IMR-90 (cell line): Measurements from ENCODE around the gene PLAAT3. TPM values are rescaled to one million over a fixed set of nuclear protein-coding genes. Genes with fewer than 3 reads are reported as not detected.

Experiments used
- ATAC-seq: fragments of 200-7000 bp; cut with Tn5 transposase; 2 replicates; pipeline ENCODE4 v1.9.1; 2020; ENCODE audit warnings: low read depth, mild to moderate bottlenecking, moderate library complexity
- BruUV-seq: library from RNA; stranded (reverse); fragments of 400-500 nt; replicated peaks from 2 replicates; lab custom pipeline; 2021; lab: Mats Ljungman, UMichigan
- CTCF ChIA-PET: fragments of 300-600 bp; formaldehyde crosslinking; extraction: SDS; loops from one replicate; lab custom pipeline; 2021; ENCODE audit warnings: antibody characterized with exemption; lab: Yijun Ruan, JAX
- POLR2A ChIA-PET: fragments of 300-600 bp; sonication (Branson Sonifier 250); formaldehyde crosslinking; loops from one replicate; lab custom pipeline; 2022; ENCODE audit warnings: antibody characterized with exemption; ENCODE audit not compliant: unreplicated experiment; lab: Charles Lee
- DNase-seq: peaks from one replicate; pipeline ENCODE4 v3.0.0; 2013
- H2AFZ ChIP-seq: replicated peaks from 2 replicates; pipeline ENCODE3; 2013; ENCODE audit warnings: low read length, mild to moderate bottlenecking; ENCODE audit not compliant: poor library complexity
- H2AK5ac ChIP-seq: 2 replicates; pipeline ENCODE4 v1.6.1; 2013; ENCODE audit warnings: low read depth, low read length, inconsistent platforms
- H2AK9ac ChIP-seq: replicated peaks from 2 replicates; pipeline ENCODE3; 2013; ENCODE audit warnings: mild to moderate bottlenecking, low read depth, low read length, moderate library complexity; ENCODE audit not compliant: poor library complexity
- H2BK120ac ChIP-seq: 2 replicates; pipeline ENCODE4 v1.6.1; 2013; ENCODE audit warnings: low read depth, low read length, inconsistent platforms
- H2BK15ac ChIP-seq: 3 replicates; pipeline ENCODE4 v1.6.1; 2013; ENCODE audit warnings: low read depth, low read length, inconsistent platforms
- H2BK20ac ChIP-seq: 2 replicates; pipeline ENCODE4 v1.6.1; 2013; ENCODE audit warnings: low read depth, mild to moderate bottlenecking, inconsistent platforms, low read length, moderate library complexity
- H2BK5ac ChIP-seq: 2 replicates; pipeline ENCODE4 v1.6.1; 2013; ENCODE audit warnings: mild to moderate bottlenecking, low read depth, low read length, inconsistent platforms; ENCODE audit not compliant: poor library complexity, severe bottlenecking
- H3K14ac ChIP-seq: replicated peaks from 2 replicates; pipeline ENCODE4 v1.6.1; 2013; ENCODE audit warnings: low read depth, low read length, inconsistent platforms
- H3K18ac ChIP-seq: 2 replicates; pipeline ENCODE4 v1.6.1; 2013; ENCODE audit warnings: low read depth, low read length, control low read depth
- H3K23ac ChIP-seq: 2 replicates; pipeline ENCODE4 v1.6.1; 2013; ENCODE audit warnings: low read depth, low read length, inconsistent platforms
- H3K27ac ChIP-seq: 2 replicates; pipeline ENCODE4 v1.5.1; 2013; ENCODE audit warnings: mild to moderate bottlenecking, control low read depth, low read length; ENCODE audit not compliant: insufficient read depth
- H3K27me3 ChIP-seq: 2 replicates; pipeline ENCODE4 v1.6.1; 2013; ENCODE audit warnings: low read length; ENCODE audit not compliant: control insufficient read depth, insufficient read depth
- H3K36me3 ChIP-seq: 2 replicates; pipeline ENCODE4 v1.6.1; 2013; ENCODE audit warnings: low read length, mixed read lengths; ENCODE audit not compliant: control insufficient read depth, insufficient read depth
- H3K4ac ChIP-seq: 2 replicates; pipeline ENCODE4 v1.6.1; 2013; ENCODE audit warnings: low read depth, low read length, inconsistent platforms
- H3K4me1 ChIP-seq: 2 replicates; pipeline ENCODE4 v1.6.1; 2013; ENCODE audit warnings: low read length, mixed read lengths; ENCODE audit not compliant: control insufficient read depth, insufficient read depth
- H3K4me2 ChIP-seq: 2 replicates; pipeline ENCODE4 v1.6.1; 2013; ENCODE audit warnings: low read depth, mild to moderate bottlenecking, control low read depth, low read length, moderate library complexity
- H3K4me3 ChIP-seq: 2 replicates; pipeline ENCODE4 v1.5.1; 2013; ENCODE audit warnings: low read depth, mild to moderate bottlenecking, control low read depth, low read length, moderate library complexity; ENCODE audit not compliant: insufficient read depth
- H3K56ac ChIP-seq: 2 replicates; pipeline ENCODE4 v1.6.1; 2013; ENCODE audit warnings: low read length, inconsistent platforms; ENCODE audit not compliant: insufficient read depth; ENCODE audit errors: extremely low read depth
- H3K79me1 ChIP-seq, 2 experiments: 2 replicates each; pipeline ENCODE4 v1.6.1; 2013; ENCODE audit warnings: low read length in 2 of 2, inconsistent platforms in 1 of 2, low read depth in 1 of 2
- H3K9ac ChIP-seq: 2 replicates; pipeline ENCODE4 v1.6.1; 2013; ENCODE audit warnings: low read depth, low read length, control low read depth
- H3K9me1 ChIP-seq: 2 replicates; pipeline ENCODE4 v1.6.1; 2013; ENCODE audit warnings: low read length, inconsistent platforms; ENCODE audit not compliant: insufficient read depth
- H3K9me3 ChIP-seq: 2 replicates; pipeline ENCODE4 v1.6.1; 2013; ENCODE audit warnings: low read length; ENCODE audit not compliant: control insufficient read depth, insufficient read depth
- H4K20me1 ChIP-seq: 2 replicates; pipeline ENCODE4 v1.6.1; 2013; ENCODE audit warnings: low read length, inconsistent platforms; ENCODE audit not compliant: insufficient read depth
- H4K5ac ChIP-seq: 2 replicates; pipeline ENCODE4 v1.6.1; 2013; ENCODE audit warnings: mild to moderate bottlenecking, low read depth, low read length, control low read depth
- H4K8ac ChIP-seq, 2 experiments: 2 replicates each; pipeline ENCODE4 v1.6.1; 2013; ENCODE audit warnings: low read depth in 2 of 2, low read length in 2 of 2, control low read depth in 1 of 2, inconsistent platforms in 1 of 2
- H4K91ac ChIP-seq: 2 replicates; pipeline ENCODE4 v1.6.1; 2013; ENCODE audit warnings: low read depth, low read length, inconsistent platforms; ENCODE audit not compliant: insufficient read depth
- FOS ChIP-seq: fragments of 150-350 bp; IDR thresholded peaks from 2 replicates; pipeline ENCODE4 v1.6.1; 2016; ENCODE audit warnings: low read depth, low read length
- MAZ ChIP-seq: IDR thresholded peaks from 2 replicates; pipeline ENCODE4 v1.6.1; 2012; ENCODE audit warnings: low read depth, mild to moderate bottlenecking, low read length, improper control_type of control experiment, moderate library complexity, borderline replicate concordance
- RAD21 ChIP-seq: IDR thresholded peaks from 2 replicates; pipeline ENCODE4 v1.6.1; 2012; ENCODE audit warnings: low read length, improper control_type of control experiment
- RFX5 ChIP-seq: IDR thresholded peaks from 2 replicates; pipeline ENCODE4 v1.8.0; 2012; ENCODE audit warnings: low read depth, mild to moderate bottlenecking, low read length, moderate library complexity
- dilution Hi-C: fragments of 300-500 bp; cut with HindIII; formaldehyde crosslinking; loops from one replicate; pipeline ENCODE4 v1.14.3; 2018; ENCODE audit warnings: low sequenced_read_pairs; ENCODE audit not compliant: unreplicated experiment
- in situ Hi-C: fragments of 300-500 bp; cut with MboI; formaldehyde crosslinking; loops from 3 replicates; pipeline ENCODE4 v1.14.3; 2019; ENCODE audit warnings: low sequenced_read_pairs, inconsistent platforms, mixed read lengths
- intact Hi-C: fragments of 100-400 bp; cut with micrococcal nuclease; formaldehyde crosslinking; loops from 2 replicates; pipeline ENCODE4 v1.10.0; 2022
- polyA plus RNA-seq, 3 experiments: library from polyadenylated mRNA; depleted of rRNA; stranded (reverse); fragments of >200 nt; gene quantifications; 2 replicates each; pipeline ENCODE4 v1.2.3, GENCODE V29; 2012; ENCODE audit warnings: low replicate concordance in 1 of 3
- total RNA-seq: library from RNA; depleted of rRNA; stranded (reverse); fragments of >200 nt; gene quantifications from 2 replicates; pipeline ENCODE4 v1.2.3, GENCODE V29; 2012

The PLAAT3 gene
- total and polyA plus RNA-seq, 2 of the 4 experiments (the other 2 are of a cell fraction): 3.2 to 3.9 TPM

GRCh38 chr11:63641727-63642126 lies 27.5 kb upstream of the PLAAT3 start:
- POLR2A ChIA-PET: no interaction called here
- Histone ChIP-seq H3K14ac (no peak overlapping the region), H2AFZ (no peak overlapping the region), H2BK20ac (no peak overlapping the region), H4K91ac (no peak overlapping the region), H3K9ac (no peak overlapping the region), H2AK5ac (no peak overlapping the region), H3K27ac (no peak overlapping the region), H3K9me1 (no peaks in the 10 kb centered on the region), H4K8ac (no peak overlapping the region), H2AK9ac (no peak overlapping the region), H3K4ac (no peak overlapping the region), H3K23ac (no peak overlapping the region), H2BK120ac (no peak overlapping the region), H3K18ac (no peak overlapping the region), H4K20me1 (no peaks in the 10 kb centered on the region; the same call in 1 of the 2 replicates), H4K5ac (no peak overlapping the region), H2BK5ac (no peak overlapping the region), H3K4me3 (no peak overlapping the region), H3K56ac (no peak overlapping the region), H3K4me2 (no peak overlapping the region; the same call in 1 of the 2 replicates), H3K9me3 (no peaks in the 10 kb centered on the region), H2BK15ac (no peak overlapping the region), H3K4me1 (no peaks in the 10 kb centered on the region), H3K79me1 (peaks cover 2 to 12% of the 10 kb centered on the region in 2 experiments; a peak in 3 of 4 replicates), H3K27me3 (no peaks in the 10 kb centered on the region), H3K36me3 (peaks cover 24% of the 10 kb centered on the region)
- DNase-seq: peak; percentile 10
- BruUV-seq: no TSS peak
- ATAC-seq: peak; percentile 51
- TF ChIP-seq RAD21 (0 out of 2 replicates have a peak, but pooled peaks have one; percentile 9), MAZ (no peak), RFX5 (no peak), FOS (no peak)
- CTCF ChIA-PET: interaction anchor here (0.8 kb wide), 1 partner anchor 41 kb away, joined by 5 read pairs; no protein-coding TSS in a partner anchor
- in situ Hi-C loops (no loop called here), dilution Hi-C loops (no loop called here), intact Hi-C loops (no loop called here)
